Measurements from ENCODE around the gene ZNF701.
"Not testable (repeated sequence)": the region's sequence is repeated elsewhere in the genome, so short reads cannot be mapped to it uniquely, and the experiment has no call there.

DNA sequence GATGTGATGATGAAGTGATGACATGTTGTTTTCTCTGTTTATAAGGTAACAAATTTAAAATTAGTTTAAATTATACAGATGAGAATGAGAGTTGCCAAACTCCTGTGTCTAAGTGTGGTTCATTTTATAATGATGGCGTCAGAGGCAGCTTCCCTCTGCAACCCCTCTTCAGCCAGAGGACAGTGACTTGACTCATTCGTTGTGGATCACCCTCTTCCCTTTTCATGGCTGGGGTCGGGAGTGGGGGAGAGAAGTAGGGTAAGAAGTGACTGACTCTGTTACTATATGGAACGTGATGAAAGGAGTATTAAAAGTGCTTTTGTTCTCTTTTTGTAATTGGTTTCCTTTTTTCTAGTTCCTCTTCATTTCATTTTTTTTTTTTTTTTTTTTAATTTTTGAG lies 31.3 kb upstream of the ZNF701 start:
- TF ChIP-seq, protein P1, sequence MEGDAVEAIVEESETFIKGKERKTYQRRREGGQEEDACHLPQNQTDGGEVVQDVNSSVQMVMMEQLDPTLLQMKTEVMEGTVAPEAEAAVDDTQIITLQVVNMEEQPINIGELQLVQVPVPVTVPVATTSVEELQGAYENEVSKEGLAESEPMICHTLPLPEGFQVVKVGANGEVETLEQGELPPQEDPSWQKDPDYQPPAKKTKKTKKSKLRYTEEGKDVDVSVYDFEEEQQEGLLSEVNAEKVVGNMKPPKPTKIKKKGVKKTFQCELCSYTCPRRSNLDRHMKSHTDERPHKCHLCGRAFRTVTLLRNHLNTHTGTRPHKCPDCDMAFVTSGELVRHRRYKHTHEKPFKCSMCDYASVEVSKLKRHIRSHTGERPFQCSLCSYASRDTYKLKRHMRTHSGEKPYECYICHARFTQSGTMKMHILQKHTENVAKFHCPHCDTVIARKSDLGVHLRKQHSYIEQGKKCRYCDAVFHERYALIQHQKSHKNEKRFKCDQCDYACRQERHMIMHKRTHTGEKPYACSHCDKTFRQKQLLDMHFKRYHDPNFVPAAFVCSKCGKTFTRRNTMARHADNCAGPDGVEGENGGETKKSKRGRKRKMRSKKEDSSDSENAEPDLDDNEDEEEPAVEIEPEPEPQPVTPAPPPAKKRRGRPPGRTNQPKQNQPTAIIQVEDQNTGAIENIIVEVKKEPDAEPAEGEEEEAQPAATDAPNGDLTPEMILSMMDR (IDR thresholded peaks at IDR 0.05 in 2 of 3, conservative IDR thresholded peaks at IDR 0.05 in 1 of 3; ENCODE audit: borderline replicate concordance in 1 of 3, insufficient read depth in 1 of 3, low read depth in 2 of 3, low read length in 2 of 3): not testable (repeated sequence)
- TF ChIP-seq, protein P2, sequence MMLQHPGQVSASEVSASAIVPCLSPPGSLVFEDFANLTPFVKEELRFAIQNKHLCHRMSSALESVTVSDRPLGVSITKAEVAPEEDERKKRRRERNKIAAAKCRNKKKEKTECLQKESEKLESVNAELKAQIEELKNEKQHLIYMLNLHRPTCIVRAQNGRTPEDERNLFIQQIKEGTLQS (IDR thresholded peaks at IDR 0.05): not testable (repeated sequence)
- TF ChIP-seq RAD21 (IDR thresholded peaks at IDR 0.05; ENCODE audit: low read depth); POLR2A (IDR thresholded peaks at IDR 0.05; ENCODE audit: borderline replicate concordance, extremely low read depth, insufficient read depth, insufficient read length); JUND (IDR thresholded peaks at IDR 0.05); POLR2AphosphoS5 (IDR thresholded peaks at IDR 0.05; ENCODE audit: low read depth, low read length): not testable (repeated sequence)
